Measurements from ENCODE around the gene ANK3. TPM values are rescaled to one million over a fixed set of nuclear protein-coding genes. Genes with fewer than 3 reads are reported as not detected.
"Not testable (repeated sequence)": the region's sequence is repeated elsewhere in the genome, so short reads cannot be mapped to it uniquely, and the experiment has no call there.

The ANK3 gene
- total RNA-seq, 2 donors from 2014 or later: 55.4 to 126 TPM

DNA sequence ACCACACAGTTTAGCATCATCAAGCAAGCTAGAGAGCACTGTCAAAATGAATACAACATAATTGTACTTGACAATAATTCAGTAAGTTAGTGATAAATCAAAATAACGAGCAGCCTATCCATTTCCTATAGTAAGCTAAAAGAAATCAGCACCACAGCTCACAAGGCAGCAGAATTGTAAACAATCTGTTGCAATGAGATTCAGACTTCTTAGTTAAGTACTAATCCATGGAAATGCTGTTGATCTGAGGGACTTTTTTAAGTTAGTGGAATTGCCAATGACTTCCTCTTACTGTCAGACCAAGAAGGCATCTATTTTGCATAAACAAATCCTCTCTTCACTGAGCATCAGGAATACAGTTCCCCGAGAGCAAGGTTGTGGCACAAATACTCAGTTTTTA, 346.8 kb downstream of the ANK3 start:
- Histone ChIP-seq H3K27ac (no peak overlapping the region), H3K4me1 (ENCODE audit: control insufficient read depth in 1 of 2, low read depth in 2 of 2) (peaks cover 29 to 58% of the 10 kb centered on the region in 2 donors), H3K4me3 (no peak overlapping the region), H3K9me3 (no peaks in the 10 kb centered on the region), H3K27me3 (replicated peaks; ENCODE audit: insufficient read depth) (no peaks in the 10 kb centered on the region), H3K36me3 (no peaks in the 10 kb centered on the region)
- TF ChIP-seq, protein P1, sequence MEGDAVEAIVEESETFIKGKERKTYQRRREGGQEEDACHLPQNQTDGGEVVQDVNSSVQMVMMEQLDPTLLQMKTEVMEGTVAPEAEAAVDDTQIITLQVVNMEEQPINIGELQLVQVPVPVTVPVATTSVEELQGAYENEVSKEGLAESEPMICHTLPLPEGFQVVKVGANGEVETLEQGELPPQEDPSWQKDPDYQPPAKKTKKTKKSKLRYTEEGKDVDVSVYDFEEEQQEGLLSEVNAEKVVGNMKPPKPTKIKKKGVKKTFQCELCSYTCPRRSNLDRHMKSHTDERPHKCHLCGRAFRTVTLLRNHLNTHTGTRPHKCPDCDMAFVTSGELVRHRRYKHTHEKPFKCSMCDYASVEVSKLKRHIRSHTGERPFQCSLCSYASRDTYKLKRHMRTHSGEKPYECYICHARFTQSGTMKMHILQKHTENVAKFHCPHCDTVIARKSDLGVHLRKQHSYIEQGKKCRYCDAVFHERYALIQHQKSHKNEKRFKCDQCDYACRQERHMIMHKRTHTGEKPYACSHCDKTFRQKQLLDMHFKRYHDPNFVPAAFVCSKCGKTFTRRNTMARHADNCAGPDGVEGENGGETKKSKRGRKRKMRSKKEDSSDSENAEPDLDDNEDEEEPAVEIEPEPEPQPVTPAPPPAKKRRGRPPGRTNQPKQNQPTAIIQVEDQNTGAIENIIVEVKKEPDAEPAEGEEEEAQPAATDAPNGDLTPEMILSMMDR (IDR thresholded peaks at IDR 0.05): no peak
- ATAC-seq (ENCODE audit: insufficient number of reproducible peaks, low FRiP score, low read depth) (no peak), DNase-seq (ENCODE audit: low spot score) (no peak)

DNA sequence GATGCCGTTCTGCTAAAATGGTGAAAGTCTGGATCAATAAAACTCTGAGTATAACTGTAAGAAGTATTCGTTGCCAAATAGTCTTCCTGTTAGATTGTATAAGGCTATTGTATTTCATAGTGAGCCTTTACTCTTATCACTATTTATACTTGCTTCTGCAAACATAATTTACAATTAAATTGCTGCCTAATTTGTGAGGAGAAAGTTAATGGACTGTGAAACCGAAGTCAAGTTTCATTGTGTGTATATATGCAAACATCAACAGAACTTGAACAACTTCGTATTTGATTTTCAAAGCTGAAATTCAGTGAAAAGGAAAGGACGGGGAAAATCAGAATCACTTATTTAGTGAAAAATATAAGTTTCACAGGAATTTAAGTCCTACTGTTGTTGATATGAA, 347.4 kb downstream of the ANK3 start:
- Histone ChIP-seq H3K27ac (peak overlapping the region in 1 of 2 donors; percentile 63), H3K36me3 (no peaks in the 10 kb centered on the region), H3K4me1 (ENCODE audit: control insufficient read depth in 1 of 2, low read depth in 2 of 2) (peaks cover 29 to 58% of the 10 kb centered on the region in 2 donors), H3K4me3 (no peak overlapping the region), H3K27me3 (replicated peaks; ENCODE audit: insufficient read depth) (no peaks in the 10 kb centered on the region), H3K9me3 (no peaks in the 10 kb centered on the region)
- TF ChIP-seq, protein P1 (IDR thresholded peaks at IDR 0.05): no peak
- DNase-seq (ENCODE audit: low spot score): no peak
- no peak for ATAC-seq (ENCODE audit: insufficient number of reproducible peaks, low FRiP score, low read depth)

GRCh38 chr10:60041489-60042133, 348.1 kb downstream of the ANK3 start:
- no peaks in the 10 kb centered on the region for H3K36me3 ChIP-seq
- ATAC-seq (ENCODE audit: insufficient number of reproducible peaks, low FRiP score, low read depth) (no peak), DNase-seq (ENCODE audit: low spot score) (no peak)
- H3K4me1 ChIP-seq (ENCODE audit: control insufficient read depth in 1 of 2, low read depth in 2 of 2): peaks cover 29 to 58% of the 10 kb centered on the region in 2 donors
- TF ChIP-seq, protein P1 (IDR thresholded peaks at IDR 0.05): no peak
- no peak overlapping the region for H3K4me3 ChIP-seq
- no peaks in the 10 kb centered on the region for H3K27me3 ChIP-seq (replicated peaks; ENCODE audit: insufficient read depth)
- H3K9me3 ChIP-seq: no peaks in the 10 kb centered on the region
- H3K27ac ChIP-seq: peak overlapping the region; percentile 10 to 63

- DNase-seq (ENCODE audit: low spot score) (no peak), ATAC-seq (ENCODE audit: insufficient number of reproducible peaks, low FRiP score, low read depth) (peak; percentile 80)
- H3K4me3 ChIP-seq: peak overlapping the region; percentile 49
- H3K9me3 ChIP-seq: no peaks in the 10 kb centered on the region
- H3K36me3 ChIP-seq: no peaks in the 10 kb centered on the region
- TF ChIP-seq, protein P1 (IDR thresholded peaks at IDR 0.05): no peak
- no peaks in the 10 kb centered on the region for H3K27me3 ChIP-seq (replicated peaks; ENCODE audit: insufficient read depth)
- peak overlapping the region in 1 of 2 donors; percentile 63 for H3K27ac ChIP-seq
- peaks cover 25 to 50% of the 10 kb centered on the region in 2 donors for H3K4me1 ChIP-seq (ENCODE audit: control insufficient read depth in 1 of 2, low read depth in 2 of 2)
These were observed 349.5 kb downstream of the ANK3 start for GRCh38 chr10:60040014-60040662.

DNA sequence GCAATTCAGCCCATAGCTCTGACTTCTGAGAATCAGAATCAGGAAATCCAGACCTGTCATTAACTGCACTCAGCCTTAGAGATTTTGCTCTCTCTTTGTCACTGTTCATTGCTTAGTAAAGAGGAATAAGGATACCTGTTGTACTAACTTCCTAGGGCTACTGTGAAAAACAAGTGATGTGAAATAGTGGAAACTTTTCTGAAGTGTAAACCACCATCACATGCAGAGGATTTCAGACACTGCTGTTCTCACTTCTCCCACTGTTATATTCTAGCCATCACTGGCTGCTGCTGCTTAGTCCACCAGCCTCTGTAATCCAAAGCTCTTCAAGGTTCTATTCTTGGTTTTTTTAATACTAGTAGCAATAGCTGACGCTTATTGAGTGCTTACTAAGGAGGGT, 353.7 kb downstream of the ANK3 start:
- TF ChIP-seq, protein P1 (IDR thresholded peaks at IDR 0.05): no peak
- ATAC-seq (ENCODE audit: insufficient number of reproducible peaks, low FRiP score, low read depth): no peak

GRCh38 chr10:60035375-60035774, 354.3 kb downstream of the ANK3 start:
- not testable (repeated sequence) for H3K36me3 ChIP-seq; H3K27ac ChIP-seq; H3K9me3 ChIP-seq; ATAC-seq (ENCODE audit: insufficient number of reproducible peaks, low FRiP score, low read depth); H3K4me3 ChIP-seq; H3K27me3 ChIP-seq (replicated peaks; ENCODE audit: insufficient read depth); DNase-seq (ENCODE audit: low spot score)
- H3K4me1 ChIP-seq (ENCODE audit: control insufficient read depth in 1 of 2, low read depth in 2 of 2): peaks cover 18 to 25% of the 10 kb centered on the region in 2 donors

More for the DNA sequence above, 353.7 kb downstream of the ANK3 start:
- H3K27me3 ChIP-seq (replicated peaks; ENCODE audit: insufficient read depth): no peaks in the 10 kb centered on the region
- peaks cover 20 to 31% of the 10 kb centered on the region in 2 donors for H3K4me1 ChIP-seq (ENCODE audit: control insufficient read depth in 1 of 2, low read depth in 2 of 2)
- no peaks in the 10 kb centered on the region for H3K36me3 ChIP-seq
- H3K27ac ChIP-seq: no peak overlapping the region
- no peak overlapping the region for H3K4me3 ChIP-seq
- DNase-seq (ENCODE audit: low spot score): no peak
- H3K9me3 ChIP-seq: no peaks in the 10 kb centered on the region

Data from thoracic aorta (tissue), 2 donors.